Ovary (tissue), 3 donors: Measurements from ENCODE around the gene MCTP2.

ENCODE experiments used
- CTCF ChIP-seq, 3 donors: fragments of 450-650 bp in 2 of 3; fragments of 200-600 bp in 1 of 3; IDR thresholded peaks; one replicate each; pipeline versions ENCODE4 v1.5.1 to v1.8.0; 2016 to 2022; ENCODE audit warnings: antibody characterized with exemption in 3 of 3, mild to moderate bottlenecking in 1 of 3
- POLR2A ChIP-seq: fragments of 450-650 bp; IDR thresholded peaks from one replicate; pipeline ENCODE4 v1.6.1; 2017; ENCODE audit warnings: antibody characterized with exemption, mild to moderate bottlenecking, moderate library complexity
- donor health status: DM: no; HTN: no; CAD: no.

- TF ChIP-seq CTCF (IDR thresholded peaks at IDR 0.05) (no peak), POLR2A (no peak)
Observed at GRCh38 chr15:94522125-94522524, 290.8 kb downstream of the MCTP2 start.
